Spleen (tissue), 13 donors: ENCODE results near the gene DLX6. TPM values are rescaled to one million over a fixed set of nuclear protein-coding genes. Genes with fewer than 3 reads are reported as not detected.

Experiments used
- DNase-seq: peaks from one replicate; pipeline ENCODE4 v3.0.0-alpha.2; 2020
- H3K27ac ChIP-seq, 8 donors: fragments of 200-600 bp; sonication (generic) in 7 of 8; 1 replicate in 4 of 8; 2 replicates in 4 of 8; pipeline versions ENCODE4 v1.5.0 to v1.8.0; 2016 to 2021; ENCODE audit warnings: inconsistent platforms in 4 of 8, mild to moderate bottlenecking in 4 of 8, moderate library complexity in 1 of 8
- H3K27me3 ChIP-seq, 7 donors: fragments of 200-600 bp; sonication (generic) in 6 of 7; replicated peaks in 1 of 7; 1 replicate in 4 of 7; 2 replicates in 3 of 7; pipeline versions ENCODE4 v1.5.0 to v1.8.0; 2016 to 2021; ENCODE audit warnings: inconsistent platforms in 3 of 7, mild to moderate bottlenecking in 1 of 7
- H3K36me3 ChIP-seq, 6 donors: fragments of 200-600 bp; sonication (generic) in 5 of 6; 1 replicate in 4 of 6; 2 replicates in 2 of 6; pipeline versions ENCODE4 v1.5.0 to v1.8.0; 2016 to 2021; ENCODE audit warnings: inconsistent platforms in 2 of 6
- H3K4me1 ChIP-seq, 6 donors: fragments of 200-600 bp; sonication (generic) in 5 of 6; 1 replicate in 3 of 6; 2 replicates in 3 of 6; pipeline versions ENCODE4 v1.5.0 to v1.8.0; 2016 to 2021; ENCODE audit warnings: inconsistent platforms in 3 of 6
- H3K4me3 ChIP-seq, 8 donors: fragments of 200-600 bp; sonication (generic) in 7 of 8; 1 replicate in 4 of 8; 2 replicates in 4 of 8; pipeline versions ENCODE4 v1.5.0 to v1.8.0; 2016 to 2021; ENCODE audit warnings: inconsistent platforms in 4 of 8, mild to moderate bottlenecking in 4 of 8, moderate library complexity in 2 of 8
- H3K9me3 ChIP-seq, 8 donors: fragments of 200-600 bp; sonication (generic) in 7 of 8; 1 replicate in 4 of 8; 2 replicates in 4 of 8; pipeline versions ENCODE4 v1.5.0 to v1.8.0; 2016 to 2021; ENCODE audit warnings: inconsistent platforms in 4 of 8
- POLR2A ChIP-seq, 3 donors: fragments of 450-650 bp; IDR thresholded peaks; one replicate each; pipeline ENCODE4 v1.5.1; 2017; ENCODE audit warnings: antibody characterized with exemption in 3 of 3, mild to moderate bottlenecking in 1 of 3
- POLR2AphosphoS5 ChIP-seq, 3 donors: sonication (generic); formaldehyde crosslinking; IDR thresholded peaks; one replicate each; pipeline ENCODE4 v1.5.1; 2017; ENCODE audit warnings: antibody characterized with exemption in 3 of 3
- WGBS, 5 donors: extraction: QIAGEN DNeasy Blood & Tissue Kit in 3 of 5; methylation state at CpG; one replicate each; pipeline versions ENCODE4 v1.1.5 to v1.1.7; 2013 to 2018; 5-methylcytosine and 5-hydroxymethylcytosine counted together
- intact Hi-C: fragments of 100-400 bp; cut with DNase I; formaldehyde crosslinking; loops from one replicate; pipeline ENCODE4 v1.15.0; 2023; ENCODE audit warnings: low total_unique reads
- long read RNA-seq, 2 donors: transcript quantifications; one replicate each; lab custom pipeline, GENCODE V29; 2026
- polyA plus RNA-seq, 3 donors: library from polyadenylated mRNA; stranded (reverse); fragments of 200-250 nt; gene quantifications; one replicate each; pipeline ENCODE4 v1.2.1, GENCODE V29; 2013
- total RNA-seq, 7 donors: library from RNA; depleted of rRNA in 3 of 7; stranded (reverse); fragments of >200 nt in 3 of 7; fragmentation: NEBNext Ultra II Directional in 4 of 7; extraction: Animal tissue kit (Norgen Biotek cat#: 25700) in 4 of 7; gene quantifications; one replicate each; pipeline versions ENCODE4 v1.1.0 to v1.2.1, GENCODE V29; 2016 to 2021
- TF ChIP-seq, protein P1 (sequence below), 11 experiments: fragments of 200-600 bp in 7 of 11; fragments of 450-650 bp in 4 of 11; sonication (generic) in 4 of 11; IDR thresholded peaks in 8 of 11; conservative IDR thresholded peaks in 3 of 11; 1 replicate in 7 of 11; 2 replicates in 4 of 11; pipeline versions ENCODE4 v1.4.0 to v1.8.0; 2016 to 2021; ENCODE audit warnings: antibody characterized with exemption in 11 of 11, inconsistent platforms in 4 of 11, mild to moderate bottlenecking in 1 of 11
- donor health status: healthy with polysubstance abuse.
- donor health status: DM: no; HTN: no; CAD: no; lungs with moderate emphysema.
- donor health status: DM: no; HTN: no; CAD: no.
- donor health status: Bipolar disorder and iron deficiency.
- donor health status: healthy.
- donor health status: DM: no; HTN: no; CAD: no.
- donor health status: DM: yes; HTN: yes; CAD: no.

The DLX6 gene
- total RNA-seq: not detected
- polyA plus RNA-seq: not detected
- long read RNA-seq, donor 1: 0 reads
- long read RNA-seq, donor 2: 0 reads

DNA sequence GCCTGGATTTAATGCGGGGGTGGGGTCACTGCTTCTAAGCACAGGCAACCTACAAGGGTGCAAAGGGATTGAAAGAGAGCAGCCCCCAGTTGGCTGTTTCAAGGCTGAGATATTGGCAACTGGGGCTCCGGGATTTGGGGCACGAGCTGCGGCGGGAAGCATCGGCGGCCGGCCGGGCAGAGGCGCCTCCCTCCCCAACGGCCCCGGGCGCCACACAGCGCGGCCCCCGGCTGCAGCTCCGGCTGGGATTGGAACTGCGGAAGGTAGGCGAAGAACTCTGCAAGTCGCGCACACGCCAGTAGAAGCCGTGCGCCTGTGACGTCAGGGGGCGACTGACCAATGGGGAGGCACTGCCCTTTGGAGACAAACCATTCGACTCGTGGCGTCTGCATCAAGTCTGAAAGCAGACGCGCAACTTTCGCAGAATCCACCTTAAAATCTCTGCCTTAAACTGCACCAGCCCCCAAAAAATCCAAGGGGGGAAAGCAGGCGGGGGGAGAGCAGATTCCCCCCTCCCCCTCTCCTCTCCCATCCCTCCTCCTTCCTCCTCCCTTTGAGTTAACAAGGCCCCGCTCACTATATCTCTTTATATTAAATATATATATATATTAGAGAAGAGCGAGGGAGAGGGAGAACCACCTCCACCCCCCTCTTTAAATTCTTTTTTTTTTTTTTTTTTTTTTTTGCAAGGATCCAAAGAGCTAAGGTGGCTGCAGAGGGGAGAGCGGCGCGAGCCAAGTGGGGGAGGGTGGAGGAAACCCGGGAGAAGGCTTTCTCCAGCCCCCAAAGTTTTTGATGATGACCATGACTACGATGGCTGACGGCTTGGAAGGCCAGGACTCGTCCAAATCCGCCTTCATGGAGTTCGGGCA lies at the start of gene DLX6:
TSS of gene DLX6 (plus strand) at position 371 of the 872 bp plus-strand sequence. CDS start at position 796, 425 bp downstream.
- TF ChIP-seq POLR2A (IDR thresholded peaks at IDR 0.05) (no peak), POLR2AphosphoS5 (IDR thresholded peaks at IDR 0.05) (no peak)
- Histone ChIP-seq H3K9me3 (peaks cover 0 to 6% (median 0%) of the 10 kb centered on the region in 8 donors), H3K27ac (no peak within 1 kb of the TSS), H3K27me3 (peaks cover 7 to 100% (median 91%) of the 10 kb centered on the region in 7 donors), H3K36me3 (no peaks in the 10 kb centered on the region), H3K4me3 (peak within 1 kb of the TSS in 7 of 8 donors; percentile 25 to 67 (median 36)), H3K4me1 (peaks cover 13 to 43% (median 30%) of the 10 kb centered on the region in 6 donors)
- DNase-seq: no peak
- intact Hi-C loops: no loop called here
- WGBS, 5 donors: 3 to 5% (median 3%) methylated on average over 35 to 44 of the region's 44 CpGs

DNA sequence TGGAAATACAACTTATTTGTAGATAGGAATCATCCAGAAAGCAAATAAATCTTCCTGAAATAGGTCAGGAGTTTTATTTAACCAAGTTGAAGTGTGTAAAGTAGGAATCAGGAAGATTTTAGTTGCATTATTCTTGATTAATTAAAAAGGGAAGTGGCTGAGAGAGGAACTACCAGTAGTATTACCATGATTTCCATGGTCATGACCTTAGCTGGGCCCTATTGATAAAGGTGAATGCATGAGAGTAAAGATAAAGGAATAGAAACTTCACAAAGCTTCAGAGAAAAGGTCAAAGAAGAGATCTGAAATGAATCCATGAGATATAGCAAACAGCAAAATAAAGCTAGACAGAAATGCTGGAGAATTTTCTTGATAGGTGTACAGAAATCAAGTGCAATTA lies 46.2 kb upstream of the DLX6 start:
- Histone ChIP-seq H3K27me3 (no peaks in the 10 kb centered on the region), H3K27ac (no peak overlapping the region), H3K4me3 (no peak overlapping the region), H3K4me1 (no peaks in the 10 kb centered on the region), H3K36me3 (no peaks in the 10 kb centered on the region), H3K9me3 (no peaks in the 10 kb centered on the region)
- DNase-seq: no peak
- intact Hi-C loops: no loop called here
- TF ChIP-seq, protein P1, sequence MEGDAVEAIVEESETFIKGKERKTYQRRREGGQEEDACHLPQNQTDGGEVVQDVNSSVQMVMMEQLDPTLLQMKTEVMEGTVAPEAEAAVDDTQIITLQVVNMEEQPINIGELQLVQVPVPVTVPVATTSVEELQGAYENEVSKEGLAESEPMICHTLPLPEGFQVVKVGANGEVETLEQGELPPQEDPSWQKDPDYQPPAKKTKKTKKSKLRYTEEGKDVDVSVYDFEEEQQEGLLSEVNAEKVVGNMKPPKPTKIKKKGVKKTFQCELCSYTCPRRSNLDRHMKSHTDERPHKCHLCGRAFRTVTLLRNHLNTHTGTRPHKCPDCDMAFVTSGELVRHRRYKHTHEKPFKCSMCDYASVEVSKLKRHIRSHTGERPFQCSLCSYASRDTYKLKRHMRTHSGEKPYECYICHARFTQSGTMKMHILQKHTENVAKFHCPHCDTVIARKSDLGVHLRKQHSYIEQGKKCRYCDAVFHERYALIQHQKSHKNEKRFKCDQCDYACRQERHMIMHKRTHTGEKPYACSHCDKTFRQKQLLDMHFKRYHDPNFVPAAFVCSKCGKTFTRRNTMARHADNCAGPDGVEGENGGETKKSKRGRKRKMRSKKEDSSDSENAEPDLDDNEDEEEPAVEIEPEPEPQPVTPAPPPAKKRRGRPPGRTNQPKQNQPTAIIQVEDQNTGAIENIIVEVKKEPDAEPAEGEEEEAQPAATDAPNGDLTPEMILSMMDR (IDR thresholded peaks at IDR 0.05 in 8 of 11, conservative IDR thresholded peaks at IDR 0.05 in 3 of 11): no peak
- TF ChIP-seq POLR2AphosphoS5 (IDR thresholded peaks at IDR 0.05): no peak
- no peak for TF ChIP-seq POLR2A (IDR thresholded peaks at IDR 0.05)

DNA sequence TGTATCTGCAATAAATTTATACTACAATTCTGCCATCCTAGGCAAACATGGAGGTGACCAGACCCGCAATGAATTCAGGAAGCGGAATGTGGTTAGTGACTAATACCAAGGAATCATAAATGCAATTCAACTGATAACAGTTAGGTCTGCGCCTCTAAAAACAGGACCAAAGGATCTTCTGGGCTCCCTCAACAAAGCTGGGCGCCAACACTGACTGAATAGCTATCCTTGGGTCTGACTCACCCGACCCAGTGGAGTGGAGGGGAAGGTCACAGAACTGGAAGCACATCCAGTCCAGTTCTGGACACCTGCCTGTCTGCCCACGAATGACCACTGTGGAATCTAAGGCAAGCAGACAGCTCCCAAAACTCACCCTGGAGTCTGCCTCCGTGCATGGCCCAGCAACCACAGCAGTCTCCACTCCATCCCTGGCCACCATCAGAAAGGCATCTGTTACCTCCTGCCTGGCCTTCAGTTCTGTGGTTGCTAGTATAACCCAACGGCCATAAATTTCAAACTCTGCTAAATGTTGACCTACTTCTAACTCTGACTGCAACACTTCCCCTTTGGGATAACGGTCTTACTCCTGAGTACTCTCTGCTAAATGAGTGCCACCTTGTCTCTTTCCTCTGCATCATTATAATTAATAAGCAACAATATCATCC lies 43.0 kb upstream of the DLX6 start:
- Histone ChIP-seq H3K36me3 (no peaks in the 10 kb centered on the region), H3K9me3 (no peaks in the 10 kb centered on the region), H3K27ac (no peak overlapping the region), H3K27me3 (peaks cover 0 to 3% (median 0%) of the 10 kb centered on the region in 7 donors), H3K4me3 (no peak overlapping the region), H3K4me1 (no peaks in the 10 kb centered on the region)
- 52 to 65% (median 59%) methylated on average over 9 of the region's 9 CpGs for whole genome bisulfite sequencing, 5 donors
- no peak for DNase-seq
- intact Hi-C loops: no loop called here
- TF ChIP-seq POLR2AphosphoS5 (IDR thresholded peaks at IDR 0.05) (no peak), POLR2A (IDR thresholded peaks at IDR 0.05) (no peak)
- TF ChIP-seq, protein P1 (IDR thresholded peaks at IDR 0.05 in 8 of 11, conservative IDR thresholded peaks at IDR 0.05 in 3 of 11): no peak

DNA sequence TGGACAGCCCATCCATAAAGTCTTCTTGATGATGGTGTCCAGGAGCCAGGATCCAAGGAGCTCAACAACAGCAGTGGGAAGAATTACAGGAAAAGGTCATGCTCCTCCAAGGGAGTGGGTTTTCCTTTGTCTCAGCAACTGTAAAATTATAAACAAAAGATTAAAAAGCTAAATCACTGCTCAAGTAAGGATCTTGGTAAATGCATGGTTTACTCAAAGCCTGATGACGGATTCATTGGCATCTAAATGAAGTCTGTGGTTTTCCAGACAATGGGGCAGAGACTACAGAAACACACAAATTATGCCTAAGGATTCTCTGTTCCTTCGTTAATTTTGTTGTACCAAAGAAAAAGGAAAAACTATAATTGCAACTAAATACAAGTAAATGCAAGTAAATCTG lies 36.4 kb upstream of the DLX6 start:
- TF ChIP-seq, protein P1 (IDR thresholded peaks at IDR 0.05 in 8 of 11, conservative IDR thresholded peaks at IDR 0.05 in 3 of 11): no peak
- TF ChIP-seq POLR2AphosphoS5 (IDR thresholded peaks at IDR 0.05): no peak
- TF ChIP-seq POLR2A (IDR thresholded peaks at IDR 0.05): no peak
- Histone ChIP-seq H3K27ac (no peak overlapping the region), H3K4me3 (no peak overlapping the region), H3K27me3 (peaks cover 0 to 16% (median 3%) of the 10 kb centered on the region in 7 donors), H3K36me3 (no peaks in the 10 kb centered on the region), H3K9me3 (no peaks in the 10 kb centered on the region), H3K4me1 (no peaks in the 10 kb centered on the region)
- DNase-seq: no peak
- intact Hi-C loops: no loop called here
- WGBS, 5 donors: 68 to 87% (median 82%) methylated on average over 2 of the region's 2 CpGs
